ENCODE measurements around the gene CEP295NL. TPM values are rescaled to one million over a fixed set of nuclear protein-coding genes. Genes with fewer than 3 reads are reported as not detected.

Gene CEP295NL
- total RNA-seq, 1 experiment from 2014 or later = 1.9 TPM

DNA sequence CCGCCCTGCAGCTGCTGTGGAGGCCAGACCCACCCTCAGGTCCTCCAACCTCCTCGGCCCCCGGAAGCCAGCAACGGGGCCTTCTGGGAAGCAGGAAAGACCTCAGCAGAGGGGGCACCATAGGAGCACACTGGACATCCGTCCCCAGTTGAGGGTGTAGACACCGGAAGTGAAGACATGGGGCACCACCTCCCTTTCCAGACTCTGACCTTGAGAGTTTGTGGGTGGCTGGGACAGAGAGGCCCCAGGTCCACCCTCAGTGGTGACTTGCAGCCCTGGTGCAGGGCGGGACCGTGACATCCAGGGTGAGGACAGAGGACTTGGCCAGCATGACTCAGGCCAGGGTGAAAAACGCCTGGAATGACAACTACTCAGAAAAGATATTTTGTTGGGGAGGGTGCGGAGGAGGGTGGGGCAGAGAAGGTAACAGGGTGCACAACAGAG, 19.9 kb downstream of the CEP295NL start (continued):
- TF ChIP-seq, protein P1, sequence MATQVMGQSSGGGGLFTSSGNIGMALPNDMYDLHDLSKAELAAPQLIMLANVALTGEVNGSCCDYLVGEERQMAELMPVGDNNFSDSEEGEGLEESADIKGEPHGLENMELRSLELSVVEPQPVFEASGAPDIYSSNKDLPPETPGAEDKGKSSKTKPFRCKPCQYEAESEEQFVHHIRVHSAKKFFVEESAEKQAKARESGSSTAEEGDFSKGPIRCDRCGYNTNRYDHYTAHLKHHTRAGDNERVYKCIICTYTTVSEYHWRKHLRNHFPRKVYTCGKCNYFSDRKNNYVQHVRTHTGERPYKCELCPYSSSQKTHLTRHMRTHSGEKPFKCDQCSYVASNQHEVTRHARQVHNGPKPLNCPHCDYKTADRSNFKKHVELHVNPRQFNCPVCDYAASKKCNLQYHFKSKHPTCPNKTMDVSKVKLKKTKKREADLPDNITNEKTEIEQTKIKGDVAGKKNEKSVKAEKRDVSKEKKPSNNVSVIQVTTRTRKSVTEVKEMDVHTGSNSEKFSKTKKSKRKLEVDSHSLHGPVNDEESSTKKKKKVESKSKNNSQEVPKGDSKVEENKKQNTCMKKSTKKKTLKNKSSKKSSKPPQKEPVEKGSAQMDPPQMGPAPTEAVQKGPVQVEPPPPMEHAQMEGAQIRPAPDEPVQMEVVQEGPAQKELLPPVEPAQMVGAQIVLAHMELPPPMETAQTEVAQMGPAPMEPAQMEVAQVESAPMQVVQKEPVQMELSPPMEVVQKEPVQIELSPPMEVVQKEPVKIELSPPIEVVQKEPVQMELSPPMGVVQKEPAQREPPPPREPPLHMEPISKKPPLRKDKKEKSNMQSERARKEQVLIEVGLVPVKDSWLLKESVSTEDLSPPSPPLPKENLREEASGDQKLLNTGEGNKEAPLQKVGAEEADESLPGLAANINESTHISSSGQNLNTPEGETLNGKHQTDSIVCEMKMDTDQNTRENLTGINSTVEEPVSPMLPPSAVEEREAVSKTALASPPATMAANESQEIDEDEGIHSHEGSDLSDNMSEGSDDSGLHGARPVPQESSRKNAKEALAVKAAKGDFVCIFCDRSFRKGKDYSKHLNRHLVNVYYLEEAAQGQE (IDR thresholded peaks at IDR 0.05; ENCODE audit: low read depth) = no peak
- TF ChIP-seq EZH2 (IDR thresholded peaks at IDR 0.05) = no peak
- TF ChIP-seq SIN3A (IDR thresholded peaks at IDR 0.05; ENCODE audit: low read depth) = no peak; the same call in 1 of the 2 replicates

DNA sequence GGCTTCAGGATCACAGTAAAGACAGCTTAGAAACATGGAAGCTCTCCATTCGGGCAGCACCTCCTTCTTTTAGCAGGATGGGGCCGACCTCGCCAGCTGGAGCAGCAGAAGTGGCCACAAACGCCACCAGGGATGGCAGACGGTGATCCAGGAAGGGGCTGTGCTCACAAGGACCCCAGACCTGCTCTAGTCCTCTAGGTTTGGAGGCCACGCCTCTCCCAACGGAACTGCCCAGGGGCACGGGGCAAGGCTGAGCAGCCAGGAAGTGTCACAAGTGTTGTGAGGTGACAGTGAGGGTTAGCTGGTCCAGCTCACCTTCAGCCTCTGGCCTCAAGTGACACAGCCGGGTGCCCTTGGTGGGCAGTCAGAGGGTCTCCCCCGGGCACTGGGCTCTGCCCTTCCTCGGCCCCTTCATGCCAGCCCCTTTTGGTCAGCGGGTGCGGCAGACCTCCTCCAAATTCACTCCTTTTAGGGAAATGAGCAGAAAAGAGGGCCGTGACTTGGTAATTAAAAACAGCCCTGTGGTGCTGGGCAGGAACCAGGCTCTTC, 20.4 kb downstream of the CEP295NL start:
- no peak for DNase-seq (ENCODE audit: low read depth, low spot score)
- H3K9me3 ChIP-seq (ENCODE audit: control insufficient read depth in 1 of 2, insufficient read depth in 1 of 2, low read depth in 1 of 2, low read length in 2 of 2) = no peaks in the 10 kb centered on the region
- ChIA-PET CTCF (interaction anchor here (1.7 kb wide), 1 partner anchor 17 kb away, joined by 6 read pairs; no protein-coding TSS in a partner anchor), POLR2A (no interaction called here), RAD21 (ENCODE audit: low non-redundant PET in 1 of 2, low total read pairs in 2 of 2, uncharacterized antibody in 2 of 2, unreplicated experiment in 2 of 2) (interaction anchor here (0.6 to 1.2 kb wide), 2 partner anchors 15 to 89 kb away, joined by 3 read pairs; no protein-coding TSS in a partner anchor)
- no peaks in the 10 kb centered on the region for H3K36me3 ChIP-seq (ENCODE audit: control insufficient read depth in 1 of 2, insufficient read depth in 2 of 2, low read length in 2 of 2)
- intact Hi-C loops (cut with micrococcal nuclease) = no loop called here
- peaks cover 48 to 82% of the 10 kb centered on the region in 2 experiments for H3K4me1 ChIP-seq (ENCODE audit: control insufficient read depth in 1 of 2, insufficient read depth in 2 of 2, low read length in 2 of 2)
- no peak for TF ChIP-seq YY1 (IDR thresholded peaks at IDR 0.05; ENCODE audit: extremely low read depth, insufficient replicate concordance, low read depth, low read length)
- TF ChIP-seq, protein P2, sequence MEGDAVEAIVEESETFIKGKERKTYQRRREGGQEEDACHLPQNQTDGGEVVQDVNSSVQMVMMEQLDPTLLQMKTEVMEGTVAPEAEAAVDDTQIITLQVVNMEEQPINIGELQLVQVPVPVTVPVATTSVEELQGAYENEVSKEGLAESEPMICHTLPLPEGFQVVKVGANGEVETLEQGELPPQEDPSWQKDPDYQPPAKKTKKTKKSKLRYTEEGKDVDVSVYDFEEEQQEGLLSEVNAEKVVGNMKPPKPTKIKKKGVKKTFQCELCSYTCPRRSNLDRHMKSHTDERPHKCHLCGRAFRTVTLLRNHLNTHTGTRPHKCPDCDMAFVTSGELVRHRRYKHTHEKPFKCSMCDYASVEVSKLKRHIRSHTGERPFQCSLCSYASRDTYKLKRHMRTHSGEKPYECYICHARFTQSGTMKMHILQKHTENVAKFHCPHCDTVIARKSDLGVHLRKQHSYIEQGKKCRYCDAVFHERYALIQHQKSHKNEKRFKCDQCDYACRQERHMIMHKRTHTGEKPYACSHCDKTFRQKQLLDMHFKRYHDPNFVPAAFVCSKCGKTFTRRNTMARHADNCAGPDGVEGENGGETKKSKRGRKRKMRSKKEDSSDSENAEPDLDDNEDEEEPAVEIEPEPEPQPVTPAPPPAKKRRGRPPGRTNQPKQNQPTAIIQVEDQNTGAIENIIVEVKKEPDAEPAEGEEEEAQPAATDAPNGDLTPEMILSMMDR (IDR thresholded peaks at IDR 0.05 in 2 of 3, conservative IDR thresholded peaks at IDR 0.05 in 1 of 3; ENCODE audit: borderline replicate concordance in 1 of 3, insufficient read depth in 1 of 3, low read depth in 2 of 3, low read length in 2 of 3) = no peak
- TF ChIP-seq POLR2AphosphoS5 (IDR thresholded peaks at IDR 0.05; ENCODE audit: low read depth, low read length) = no peak; the same call in 1 of the 2 replicates
- TF ChIP-seq, protein P3, sequence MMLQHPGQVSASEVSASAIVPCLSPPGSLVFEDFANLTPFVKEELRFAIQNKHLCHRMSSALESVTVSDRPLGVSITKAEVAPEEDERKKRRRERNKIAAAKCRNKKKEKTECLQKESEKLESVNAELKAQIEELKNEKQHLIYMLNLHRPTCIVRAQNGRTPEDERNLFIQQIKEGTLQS (IDR thresholded peaks at IDR 0.05) = no peak
- TF ChIP-seq TCF7L2 (IDR thresholded peaks at IDR 0.05; ENCODE audit: borderline replicate concordance, extremely low read depth, insufficient read depth, insufficient read length) = no peak
- no peak for TF ChIP-seq EZH2phosphoT487 (IDR thresholded peaks at IDR 0.05; ENCODE audit: borderline replicate concordance)
- TF ChIP-seq SP1 (IDR thresholded peaks at IDR 0.05; ENCODE audit: low read depth) = no peak
- no peak for TF ChIP-seq CBX3 (IDR thresholded peaks at IDR 0.05; ENCODE audit: low read depth)
- no peak for TF ChIP-seq EGR1 (IDR thresholded peaks at IDR 0.05; ENCODE audit: low read depth)
- peak overlapping the region; percentile 82 for H3K9ac ChIP-seq (ENCODE audit: low read length)
- no peak for ATAC-seq
- H3K79me2 ChIP-seq (ENCODE audit: insufficient read depth, low read length) = peaks cover 23% of the 10 kb centered on the region; the same call in 1 of the 2 replicates
- TSS peak; percentile 86 for BruUV-seq (replicated peaks)
- H3K27me3 ChIP-seq (ENCODE audit: insufficient read depth, low read length) = no peaks in the 10 kb centered on the region
- no peak overlapping the region for H2AFZ ChIP-seq (ENCODE audit: low read depth, low read length, poor library complexity, severe bottlenecking)
- H3K27ac ChIP-seq (ENCODE audit: low read depth, low read length) = peak overlapping the region; percentile 95
- H4K20me1 ChIP-seq (ENCODE audit: insufficient read depth) = no peaks in the 10 kb centered on the region
- H3K9me2 ChIP-seq (ENCODE audit: insufficient read depth) = no peaks in the 10 kb centered on the region
- H3K4me2 ChIP-seq (ENCODE audit: low read length) = peak overlapping the region; percentile 97
- H3K4me3 ChIP-seq (replicated peaks in 1 of 2; ENCODE audit: low read depth in 1 of 2, low read length in 2 of 2) = peak overlapping the region; percentile 41 to 54

Measured in HCT116 (cell line).